K562 (cell line): ENCODE measurements around the gene DNASE2. TPM values are rescaled to one million over a fixed set of nuclear protein-coding genes. Genes with fewer than 3 reads are reported as not detected.

Source experiments
- ATF1 ChIP-seq, 2 experiments: fragments of 450-650 bp in 1 of 2; IDR thresholded peaks; 2 replicates each; pipeline ENCODE4 v1.6.1; 2016; ENCODE audit warnings: missing compliant biosample characterization in 1 of 2, missing genetic modification characterization in 1 of 2
- CEBPG ChIP-seq, 3 experiments: fragments of 200-800 bp in 1 of 3; sonication (Bioruptor generic) in 1 of 3; sonication (generic) in 1 of 3; formaldehyde crosslinking in 1 of 3; IDR thresholded peaks in 2 of 3; conservative IDR thresholded peaks in 1 of 3; 2 replicates each; pipeline versions ENCODE4 v1.6.1 to v1.8.0; 2016 to 2022; ENCODE audit warnings: missing compliant biosample characterization in 2 of 3, missing genetic modification characterization in 2 of 3, mild to moderate bottlenecking in 1 of 3, missing genetic modification reagents in 1 of 3
- COPS2 ChIP-seq: fragments of 450-650 bp; conservative IDR thresholded peaks from 2 replicates; pipeline ENCODE4 v1.6.1; 2016; ENCODE audit warnings: mild to moderate bottlenecking, moderate library complexity
- E2F1 ChIP-seq: sonication (generic); formaldehyde crosslinking; IDR thresholded peaks from 2 replicates; pipeline ENCODE4 v1.8.1; 2023; ENCODE audit warnings: mild to moderate bottlenecking, missing genetic modification reagents, moderate library complexity
- HNRNPK ChIP-seq: fragments of 200-400 bp; formaldehyde crosslinking; IDR thresholded peaks from one replicate; pipeline ENCODE4 v1.6.1; 2018; ENCODE audit warnings: mild to moderate bottlenecking, low read depth, low read length; ENCODE audit not compliant: poor library complexity, severe bottlenecking
- MAFF ChIP-seq: IDR thresholded peaks from 2 replicates; pipeline ENCODE4 v1.6.1; 2012; ENCODE audit warnings: low read length, improper control_type of control experiment
- MTA1 ChIP-seq: fragments of 450-650 bp; IDR thresholded peaks from 2 replicates; pipeline ENCODE4 v1.6.1; 2017; ENCODE audit warnings: borderline replicate concordance
- PRDM10 ChIP-seq: fragments of 450-650 bp; IDR thresholded peaks from 2 replicates; pipeline ENCODE4 v1.6.1; 2018; ENCODE audit not compliant: partially characterized antibody
- PTTG1 ChIP-seq: fragments of 450-650 bp; IDR thresholded peaks from 2 replicates; pipeline ENCODE4 v1.6.1; 2016; ENCODE audit warnings: low read depth, mild to moderate bottlenecking, missing genetic modification characterization, missing compliant biosample characterization
- RNF219 ChIP-seq: fragments of 250-450 bp; sonication (Bioruptor Pico); IDR thresholded peaks from 2 replicates; pipeline ENCODE4 v1.5.0; 2022; ENCODE audit warnings: mild to moderate bottlenecking
- RREB1 ChIP-seq: fragments of 250-450 bp; sonication (Bioruptor Pico); IDR thresholded peaks from 2 replicates; pipeline ENCODE4 v1.4.0; 2020
- TEAD2 ChIP-seq: fragments of 450-650 bp; IDR thresholded peaks from 2 replicates; pipeline ENCODE4 v1.6.1; 2016; ENCODE audit warnings: missing genetic modification characterization, control low read depth, missing compliant biosample characterization
- polyA plus RNA-seq, 8 experiments: library from polyadenylated mRNA; depleted of rRNA in 4 of 8; stranded (reverse) in 5 of 8; unstranded in 3 of 8; fragments of >200 nt; fragmentation: Nextera tagmentation in 2 of 8; fragmentation: Illumina TruSeq in 1 of 8; extraction: Ambion mirVana in 2 of 8; extraction: Trizol in 1 of 8; gene quantifications; 2 replicates each; pipeline versions ENCODE4 v1.2.1 to v1.2.3, GENCODE V29; 2011 to 2014; ENCODE audit warnings: inconsistent platforms in 1 of 8, missing spikeins in 1 of 8
- total RNA-seq, 7 experiments: library from RNA; depleted of rRNA in 6 of 7; stranded (reverse); fragments of >200 nt in 6 of 7; fragmentation: Illumina TruSeq in 2 of 7; extraction: Trizol in 2 of 7; gene quantifications; 2 replicates each; pipeline versions ENCODE4 v1.2.1 to v1.2.3, GENCODE V29; 2011 to 2021; ENCODE audit warnings: low replicate concordance in 1 of 7

Gene DNASE2
- total and polyA plus RNA-seq, 9 of the 15 experiments (the other 6 are each of a cell fraction or from before 2014, with no cell fraction given) = 4.4 to 27.0 (median 20.2) TPM

- TF ChIP-seq RREB1 (CRISPR knock-in tag) (no peak), TEAD2 (tag) (no peak), ATF1 (CRISPR knock-in tag; IDR thresholded peaks at IDR 0.05) (no peak), ATF1 (tag; IDR thresholded peaks at IDR 0.05) (peak; percentile 46; the same call in 1 of the 2 replicates), HNRNPK (no peak), E2F1 (CRISPR knock-in tag) (no peak), PRDM10 (no peak), CEBPG (CRISPR knock-in tag; IDR thresholded peaks at IDR 0.05) (no peak), CEBPG (tag; conservative IDR thresholded peaks at IDR 0.05 in 1 of 2, IDR thresholded peaks at IDR 0.05 in 1 of 2) (no peak), PTTG1 (tag) (no peak), MTA1 (no peak), COPS2 (no peak), RNF219 (CRISPR knock-in tag) (no peak), MAFF (no peak)
Measured at GRCh38 chr19:12867120-12868099, 13.8 kb downstream of the DNASE2 start (continued).
